Measurements from ENCODE around the gene CD8B.

The CD8B gene

DNA sequence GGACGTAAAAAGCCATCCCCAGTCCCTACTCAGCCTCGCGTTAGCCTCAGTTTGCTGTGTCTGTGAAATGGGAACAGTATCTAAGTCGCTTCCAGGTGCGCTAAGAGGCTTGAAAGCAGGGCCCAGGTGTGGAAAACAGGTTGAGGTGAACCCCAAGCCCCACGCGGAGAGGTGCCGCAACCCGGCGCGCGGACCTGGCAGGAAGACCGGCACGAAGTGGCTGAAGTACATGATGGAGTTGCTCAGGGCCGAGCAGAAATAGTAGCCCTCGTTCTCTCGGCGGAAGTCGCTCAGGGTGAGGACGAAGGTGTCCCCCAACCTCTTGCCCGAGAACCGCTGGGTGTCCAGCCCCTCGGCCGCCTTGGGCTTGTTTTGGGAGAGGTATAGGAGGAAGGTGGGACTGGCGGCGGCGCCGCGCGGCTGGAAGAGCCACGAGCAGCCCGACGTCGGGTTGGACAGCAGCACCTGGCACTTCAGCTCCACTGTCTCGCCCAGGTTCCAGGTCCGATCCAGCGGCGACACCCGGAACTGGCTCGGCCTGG, 71.5 kb downstream of the CD8B start:
- peak overlapping the region; percentile 87 for H3K4me3 Mint-ChIP-seq
- H3K27ac Mint-ChIP-seq, result no peak overlapping the region
- H3K27me3 Mint-ChIP-seq, result peaks cover 44% of the 10 kb centered on the region
- peaks cover 24% of the 10 kb centered on the region for H3K4me1 Mint-ChIP-seq
- peaks cover 4% of the 10 kb centered on the region for H3K9me3 Mint-ChIP-seq
- peaks cover 3% of the 10 kb centered on the region for H3K36me3 Mint-ChIP-seq

DNA sequence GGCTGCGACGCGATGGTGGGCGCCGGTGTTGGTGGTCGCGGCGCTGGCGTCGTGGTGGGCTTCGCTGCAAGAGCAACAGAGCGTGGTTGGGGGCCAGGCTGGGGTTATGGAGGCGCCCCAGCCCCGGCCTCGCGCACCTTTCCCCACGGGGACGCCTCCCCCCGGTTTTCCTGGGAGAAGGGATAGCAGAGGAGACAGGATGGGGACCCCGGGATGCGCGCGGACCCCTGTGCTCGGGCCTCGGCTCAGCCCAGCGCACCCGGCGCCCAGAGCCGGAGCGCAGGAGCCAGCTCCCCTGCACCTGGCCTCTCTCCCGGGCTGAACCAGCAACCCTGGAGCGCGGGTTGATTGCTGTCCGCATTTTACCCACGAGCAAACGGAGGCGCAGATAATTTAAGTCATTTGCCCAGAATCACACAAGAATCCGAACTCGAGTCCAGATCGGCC, 72.0 kb downstream of the CD8B start:
- Mint-ChIP-seq H3K4me1 (peaks cover 20% of the 10 kb centered on the region), H3K27ac (no peak overlapping the region), H3K27me3 (peaks cover 39% of the 10 kb centered on the region), H3K4me3 (peak overlapping the region; percentile 87), H3K9me3 (no peaks in the 10 kb centered on the region), H3K36me3 (no peaks in the 10 kb centered on the region)

- Mint-ChIP-seq H3K27ac (no peak overlapping the region), H3K27me3 (peaks cover 33% of the 10 kb centered on the region), H3K9me3 (no peaks in the 10 kb centered on the region), H3K36me3 (no peaks in the 10 kb centered on the region), H3K4me1 (peaks cover 20% of the 10 kb centered on the region), H3K4me3 (no peak overlapping the region)
These were observed 72.6 kb downstream of the CD8B start for GRCh38 chr2:86788881-86789686.

DNA sequence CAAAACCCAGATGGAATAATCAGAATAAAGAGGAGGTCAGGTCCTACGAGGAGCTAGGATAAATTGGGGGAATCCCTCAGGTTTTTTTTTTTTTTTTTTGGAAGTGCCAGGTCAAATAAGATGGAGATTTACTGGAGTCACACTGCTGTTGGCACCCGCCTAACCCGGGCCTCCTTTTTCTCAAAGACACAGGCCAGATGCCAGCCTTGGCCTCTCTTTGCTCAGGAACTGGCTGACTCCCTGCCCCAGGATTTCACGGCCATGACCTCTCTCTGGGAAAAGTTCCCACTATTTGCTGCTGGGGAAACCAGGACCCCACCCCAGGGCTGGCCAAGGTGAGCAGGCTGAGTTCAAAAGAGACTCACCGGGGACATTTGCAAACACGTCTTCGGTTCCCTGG, 73.5 kb downstream of the CD8B start:
- no peaks in the 10 kb centered on the region for H3K9me3 Mint-ChIP-seq
- H3K36me3 Mint-ChIP-seq, result no peaks in the 10 kb centered on the region
- peaks cover 20% of the 10 kb centered on the region for H3K4me1 Mint-ChIP-seq
- H3K27me3 Mint-ChIP-seq, result peaks cover 24% of the 10 kb centered on the region
- no peak overlapping the region for H3K4me3 Mint-ChIP-seq
- H3K27ac Mint-ChIP-seq, result no peak overlapping the region

DNA sequence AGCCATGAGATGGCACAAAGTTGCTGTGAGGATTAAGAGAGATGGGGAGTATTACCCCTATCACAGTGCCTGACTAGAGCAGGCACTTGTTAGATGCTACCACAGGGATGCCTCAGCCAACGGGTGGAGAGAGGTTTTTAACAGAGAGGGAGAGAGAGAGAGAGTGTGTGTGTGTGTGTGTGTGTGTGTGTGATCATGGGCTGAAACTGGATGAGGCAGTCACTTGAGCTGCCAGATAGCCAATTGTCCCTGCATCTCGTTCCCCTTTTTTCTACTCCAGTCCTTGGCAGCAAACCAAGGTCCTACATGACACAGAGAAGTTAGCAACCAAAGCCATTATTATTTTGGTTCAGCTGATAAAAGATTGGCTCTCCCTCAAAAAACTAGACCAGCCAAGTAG, 74.0 kb downstream of the CD8B start:
- H3K27ac Mint-ChIP-seq, result no peak overlapping the region
- no peak overlapping the region for H3K4me3 Mint-ChIP-seq
- no peaks in the 10 kb centered on the region for H3K9me3 Mint-ChIP-seq
- H3K36me3 Mint-ChIP-seq, result no peaks in the 10 kb centered on the region
- H3K4me1 Mint-ChIP-seq, result peaks cover 20% of the 10 kb centered on the region
- peaks cover 21% of the 10 kb centered on the region for H3K27me3 Mint-ChIP-seq

- no peaks in the 10 kb centered on the region for H3K36me3 Mint-ChIP-seq
- H3K27me3 Mint-ChIP-seq, result peaks cover 10% of the 10 kb centered on the region
- no peak overlapping the region for H3K27ac Mint-ChIP-seq
- peaks cover 9% of the 10 kb centered on the region for H3K4me1 Mint-ChIP-seq
- no peak overlapping the region for H3K4me3 Mint-ChIP-seq
- no peaks in the 10 kb centered on the region for H3K9me3 Mint-ChIP-seq
These were observed 75.6 kb downstream of the CD8B start for GRCh38 chr2:86786001-86786536.

- Mint-ChIP-seq H3K9me3 (no peaks in the 10 kb centered on the region), H3K4me3 (no peak overlapping the region)
These were observed 76.2 kb downstream of the CD8B start for GRCh38 chr2:86785456-86785855.

GRCh38 chr2:86783615-86784339, 77.9 kb downstream of the CD8B start:
- peak overlapping the region; percentile 36 for H3K27ac Mint-ChIP-seq
- H3K9me3 Mint-ChIP-seq, result no peaks in the 10 kb centered on the region
- no peak overlapping the region for H3K4me3 Mint-ChIP-seq
- H3K27me3 Mint-ChIP-seq, result peaks cover 3% of the 10 kb centered on the region
- no peaks in the 10 kb centered on the region for H3K36me3 Mint-ChIP-seq
- no peaks in the 10 kb centered on the region for H3K4me1 Mint-ChIP-seq

More at GRCh38 chr2:86785456-86785855, 76.2 kb downstream of the CD8B start:
- H3K27ac Mint-ChIP-seq, result no peak overlapping the region
- peaks cover 7% of the 10 kb centered on the region for H3K27me3 Mint-ChIP-seq
- no peaks in the 10 kb centered on the region for H3K36me3 Mint-ChIP-seq
- H3K4me1 Mint-ChIP-seq, result peaks cover 5% of the 10 kb centered on the region

- no peaks in the 10 kb centered on the region for H3K9me3 Mint-ChIP-seq
- H3K4me1 Mint-ChIP-seq, result no peaks in the 10 kb centered on the region
- H3K36me3 Mint-ChIP-seq, result no peaks in the 10 kb centered on the region
- peaks cover 2% of the 10 kb centered on the region for H3K27me3 Mint-ChIP-seq
- H3K27ac Mint-ChIP-seq, result no peak overlapping the region
- no peak overlapping the region for H3K4me3 Mint-ChIP-seq
These were observed 78.9 kb downstream of the CD8B start for GRCh38 chr2:86782748-86783147.

DNA sequence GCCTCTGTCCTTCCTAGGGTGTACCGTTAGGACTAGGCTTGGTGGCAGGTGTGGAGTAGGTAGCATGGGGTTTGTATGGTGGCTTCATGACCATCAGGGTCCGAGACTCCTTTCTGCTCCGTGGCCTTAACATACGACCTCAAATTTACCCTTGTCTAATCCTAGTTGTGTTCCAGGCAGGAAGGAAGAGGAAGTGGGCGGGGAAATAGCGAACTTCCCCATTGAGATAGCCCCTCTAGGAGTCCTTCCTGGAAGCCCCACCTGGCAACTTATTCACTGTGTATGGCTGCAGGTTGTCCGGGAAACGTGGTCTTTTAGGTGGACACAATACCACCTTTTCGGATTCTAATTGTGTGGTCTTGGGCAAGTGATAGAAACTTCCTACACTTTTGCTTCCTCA, 80.3 kb downstream of the CD8B start:
- no peaks in the 10 kb centered on the region for H3K4me1 Mint-ChIP-seq
- H3K27me3 Mint-ChIP-seq, result no peaks in the 10 kb centered on the region
- H3K27ac Mint-ChIP-seq, result no peak overlapping the region

GRCh38 chr2:86779971-86780370, 81.7 kb downstream of the CD8B start:
- no peaks in the 10 kb centered on the region for H3K36me3 Mint-ChIP-seq
- no peak overlapping the region for H3K4me3 Mint-ChIP-seq
- no peak overlapping the region for H3K27ac Mint-ChIP-seq
- no peaks in the 10 kb centered on the region for H3K9me3 Mint-ChIP-seq
- H3K27me3 Mint-ChIP-seq, result no peaks in the 10 kb centered on the region
- H3K4me1 Mint-ChIP-seq, result no peaks in the 10 kb centered on the region

More for the DNA sequence above, 80.3 kb downstream of the CD8B start:
- no peaks in the 10 kb centered on the region for H3K9me3 Mint-ChIP-seq
- H3K36me3 Mint-ChIP-seq, result no peaks in the 10 kb centered on the region
- H3K4me3 Mint-ChIP-seq, result no peak overlapping the region

- H3K27ac Mint-ChIP-seq, result no peak overlapping the region
- no peaks in the 10 kb centered on the region for H3K9me3 Mint-ChIP-seq
- no peaks in the 10 kb centered on the region for H3K27me3 Mint-ChIP-seq
- no peak overlapping the region for H3K4me3 Mint-ChIP-seq
- H3K4me1 Mint-ChIP-seq, result no peaks in the 10 kb centered on the region
- peaks cover 5% of the 10 kb centered on the region for H3K36me3 Mint-ChIP-seq
These were observed 82.7 kb downstream of the CD8B start for GRCh38 chr2:86778957-86779356.

DNA sequence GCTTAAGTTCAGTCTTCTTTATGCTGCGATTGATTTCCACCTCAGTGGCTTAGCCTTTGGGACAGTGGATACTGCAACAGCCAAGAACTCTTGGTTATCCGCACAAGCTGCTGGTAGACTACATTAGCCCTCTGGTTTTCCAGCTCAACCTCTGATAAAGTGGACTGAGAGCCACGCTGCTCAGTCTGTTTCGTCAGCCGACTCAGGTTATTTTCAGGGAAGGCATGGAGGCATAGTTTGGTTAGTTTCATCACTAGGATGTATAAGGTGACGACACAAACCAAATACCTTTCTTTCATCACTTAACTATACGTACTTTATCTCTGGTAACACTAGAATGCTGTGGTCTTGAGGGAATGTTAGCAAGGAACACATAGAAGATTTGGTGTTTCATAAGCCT, 85.2 kb downstream of the CD8B start:
- Mint-ChIP-seq H3K27ac (no peak overlapping the region), H3K27me3 (no peaks in the 10 kb centered on the region), H3K36me3 (peaks cover 12% of the 10 kb centered on the region), H3K4me1 (no peaks in the 10 kb centered on the region), H3K4me3 (no peak overlapping the region), H3K9me3 (no peaks in the 10 kb centered on the region)

GRCh38 chr2:86775338-86775737, 86.3 kb downstream of the CD8B start:
- Mint-ChIP-seq H3K27me3 (no peaks in the 10 kb centered on the region), H3K27ac (no peak overlapping the region), H3K4me3 (no peak overlapping the region), H3K36me3 (peaks cover 17% of the 10 kb centered on the region), H3K4me1 (no peaks in the 10 kb centered on the region), H3K9me3 (no peaks in the 10 kb centered on the region)

GRCh38 chr2:86774862-86775261, 86.8 kb downstream of the CD8B start:
- Mint-ChIP-seq H3K9me3 (no peaks in the 10 kb centered on the region), H3K36me3 (peaks cover 17% of the 10 kb centered on the region), H3K27me3 (no peaks in the 10 kb centered on the region), H3K4me3 (no peak overlapping the region), H3K4me1 (no peaks in the 10 kb centered on the region), H3K27ac (no peak overlapping the region)

GRCh38 chr2:86772611-86773010, 89.1 kb downstream of the CD8B start:
- H3K27ac Mint-ChIP-seq, result no peak overlapping the region
- H3K4me3 Mint-ChIP-seq, result no peak overlapping the region
- H3K9me3 Mint-ChIP-seq, result no peaks in the 10 kb centered on the region
- H3K4me1 Mint-ChIP-seq, result no peaks in the 10 kb centered on the region
- H3K36me3 Mint-ChIP-seq, result peaks cover 17% of the 10 kb centered on the region
- H3K27me3 Mint-ChIP-seq, result no peaks in the 10 kb centered on the region

Data from activated naive CD4-positive, alpha-beta T cell treated with anti-CD3 and anti-CD28 coated beads, Interleukin-2, amount 50 U/mL, for 24 hours (primary cell).